Uterus (tissue), 4 donors: ENCODE data around the gene DIAPH3. TPM values are rescaled to one million over a fixed set of nuclear protein-coding genes. Genes with fewer than 3 reads are reported as not detected.

Source experiments
- DNase-seq, 2 donors: peaks; one replicate each; pipeline ENCODE4 v3.0.0-alpha.2; 2019 to 2020
- H3K27ac ChIP-seq, 2 donors: fragments of 200-600 bp; sonication (generic); 1 replicate in 1 of 2; 2 replicates in 1 of 2; pipeline ENCODE4 v1.5.1; 2016 to 2018
- H3K27me3 ChIP-seq, 2 donors: fragments of 200-600 bp; sonication (generic); one replicate each; pipeline ENCODE4 v1.5.1; 2018 to 2019; ENCODE audit warnings: control low read depth in 1 of 2
- H3K36me3 ChIP-seq, 2 donors: fragments of 200-600 bp; sonication (generic); one replicate each; pipeline ENCODE4 v1.5.1; 2019; ENCODE audit warnings: control low read depth in 1 of 2
- H3K4me1 ChIP-seq, 2 donors: fragments of 200-600 bp; sonication (generic); one replicate each; pipeline ENCODE4 v1.5.1; 2018 to 2019; ENCODE audit warnings: control low read depth in 1 of 2
- H3K4me3 ChIP-seq, 2 donors: fragments of 200-600 bp; sonication (generic); 1 replicate in 1 of 2; 2 replicates in 1 of 2; pipeline ENCODE4 v1.5.1; 2018 to 2019; ENCODE audit warnings: mild to moderate bottlenecking in 1 of 2
- H3K9me3 ChIP-seq, 2 donors: fragments of 200-600 bp; sonication (generic); one replicate each; pipeline ENCODE4 v1.5.1; 2019; ENCODE audit warnings: control low read depth in 1 of 2
- POLR2A ChIP-seq, 2 donors: fragments of 450-650 bp; IDR thresholded peaks; one replicate each; pipeline ENCODE4 v1.6.1; 2016; ENCODE audit warnings: antibody characterized with exemption in 2 of 2, mild to moderate bottlenecking in 1 of 2, moderate library complexity in 1 of 2
- intact Hi-C: fragments of 100-400 bp; cut with DNase I; formaldehyde crosslinking; loops from one replicate; pipeline ENCODE4 v1.15.1; 2023; ENCODE audit warnings: low total_unique reads
- total RNA-seq, 4 donors: library from RNA; depleted of rRNA in 3 of 4; stranded (reverse); fragments of >200 nt in 3 of 4; gene quantifications; one replicate each; pipeline versions ENCODE4 v1.1.0 to v1.2.4, GENCODE V29; 2014 to 2023
- TF ChIP-seq, protein P1 (sequence below), 4 experiments: fragments of 200-600 bp in 2 of 4; fragments of 450-650 bp in 2 of 4; sonication (generic) in 2 of 4; IDR thresholded peaks; one replicate each; pipeline ENCODE4 v1.5.1; 2016 to 2019; ENCODE audit warnings: antibody characterized with exemption in 4 of 4, mild to moderate bottlenecking in 2 of 4, moderate library complexity in 1 of 4
- donor health status: DM: yes; HTN: yes; CAD: no.

DIAPH3 gene
- total RNA-seq, 4 donors from 2014 or later = 11.4 TPM; not detected in 3

GRCh38 chr13:59787679-59788078 lies 376.0 kb downstream of the DIAPH3 start:
- Histone ChIP-seq H3K4me1 (no peaks in the 10 kb centered on the region), H3K4me3 (no peak overlapping the region), H3K9me3 (no peaks in the 10 kb centered on the region), H3K36me3 (no peaks in the 10 kb centered on the region), H3K27me3 (no peaks in the 10 kb centered on the region), H3K27ac (no peak overlapping the region)
- DNase-seq = no peak
- intact Hi-C loops = no loop called here
- TF ChIP-seq, protein P1, sequence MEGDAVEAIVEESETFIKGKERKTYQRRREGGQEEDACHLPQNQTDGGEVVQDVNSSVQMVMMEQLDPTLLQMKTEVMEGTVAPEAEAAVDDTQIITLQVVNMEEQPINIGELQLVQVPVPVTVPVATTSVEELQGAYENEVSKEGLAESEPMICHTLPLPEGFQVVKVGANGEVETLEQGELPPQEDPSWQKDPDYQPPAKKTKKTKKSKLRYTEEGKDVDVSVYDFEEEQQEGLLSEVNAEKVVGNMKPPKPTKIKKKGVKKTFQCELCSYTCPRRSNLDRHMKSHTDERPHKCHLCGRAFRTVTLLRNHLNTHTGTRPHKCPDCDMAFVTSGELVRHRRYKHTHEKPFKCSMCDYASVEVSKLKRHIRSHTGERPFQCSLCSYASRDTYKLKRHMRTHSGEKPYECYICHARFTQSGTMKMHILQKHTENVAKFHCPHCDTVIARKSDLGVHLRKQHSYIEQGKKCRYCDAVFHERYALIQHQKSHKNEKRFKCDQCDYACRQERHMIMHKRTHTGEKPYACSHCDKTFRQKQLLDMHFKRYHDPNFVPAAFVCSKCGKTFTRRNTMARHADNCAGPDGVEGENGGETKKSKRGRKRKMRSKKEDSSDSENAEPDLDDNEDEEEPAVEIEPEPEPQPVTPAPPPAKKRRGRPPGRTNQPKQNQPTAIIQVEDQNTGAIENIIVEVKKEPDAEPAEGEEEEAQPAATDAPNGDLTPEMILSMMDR (IDR thresholded peaks at IDR 0.05) = no peak
- TF ChIP-seq POLR2A (IDR thresholded peaks at IDR 0.05) = no peak

GRCh38 chr13:59782696-59783095 lies 381.0 kb downstream of the DIAPH3 start:
- Histone ChIP-seq H3K36me3 (no peaks in the 10 kb centered on the region), H3K27me3 (no peaks in the 10 kb centered on the region), H3K9me3 (no peaks in the 10 kb centered on the region), H3K27ac (no peak overlapping the region), H3K4me3 (no peak overlapping the region), H3K4me1 (no peaks in the 10 kb centered on the region)
- no peak for TF ChIP-seq POLR2A (IDR thresholded peaks at IDR 0.05)
- DNase-seq = no peak
- intact Hi-C loops = no loop called here

DNA sequence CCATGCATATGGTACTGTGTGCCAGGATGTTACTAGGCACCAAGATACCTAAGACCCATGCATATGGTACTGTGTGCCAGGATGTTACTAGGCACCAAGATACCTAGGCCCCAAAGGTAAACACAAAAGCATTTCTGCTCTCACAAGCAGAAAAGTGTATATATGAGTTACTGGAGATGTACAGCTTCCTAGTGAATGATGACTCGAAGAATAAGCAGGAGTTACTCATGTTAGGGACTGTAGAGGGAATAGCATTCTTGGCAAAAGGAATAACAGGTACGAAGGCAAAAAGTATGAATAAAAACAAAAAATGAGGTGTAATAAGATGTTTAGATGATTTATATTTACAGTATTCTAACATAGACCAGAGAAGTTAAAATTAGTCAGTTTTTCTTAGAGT lies 383.7 kb downstream of the DIAPH3 start:
- Histone ChIP-seq H3K27me3 (no peaks in the 10 kb centered on the region), H3K4me1 (no peaks in the 10 kb centered on the region), H3K9me3 (no peaks in the 10 kb centered on the region), H3K27ac (no peak overlapping the region), H3K4me3 (no peak overlapping the region), H3K36me3 (no peaks in the 10 kb centered on the region)
- DNase-seq = no peak
- no peak for TF ChIP-seq POLR2A (IDR thresholded peaks at IDR 0.05)
- TF ChIP-seq, protein P1 (IDR thresholded peaks at IDR 0.05) = no peak
- intact Hi-C loops = no loop called here

DNA sequence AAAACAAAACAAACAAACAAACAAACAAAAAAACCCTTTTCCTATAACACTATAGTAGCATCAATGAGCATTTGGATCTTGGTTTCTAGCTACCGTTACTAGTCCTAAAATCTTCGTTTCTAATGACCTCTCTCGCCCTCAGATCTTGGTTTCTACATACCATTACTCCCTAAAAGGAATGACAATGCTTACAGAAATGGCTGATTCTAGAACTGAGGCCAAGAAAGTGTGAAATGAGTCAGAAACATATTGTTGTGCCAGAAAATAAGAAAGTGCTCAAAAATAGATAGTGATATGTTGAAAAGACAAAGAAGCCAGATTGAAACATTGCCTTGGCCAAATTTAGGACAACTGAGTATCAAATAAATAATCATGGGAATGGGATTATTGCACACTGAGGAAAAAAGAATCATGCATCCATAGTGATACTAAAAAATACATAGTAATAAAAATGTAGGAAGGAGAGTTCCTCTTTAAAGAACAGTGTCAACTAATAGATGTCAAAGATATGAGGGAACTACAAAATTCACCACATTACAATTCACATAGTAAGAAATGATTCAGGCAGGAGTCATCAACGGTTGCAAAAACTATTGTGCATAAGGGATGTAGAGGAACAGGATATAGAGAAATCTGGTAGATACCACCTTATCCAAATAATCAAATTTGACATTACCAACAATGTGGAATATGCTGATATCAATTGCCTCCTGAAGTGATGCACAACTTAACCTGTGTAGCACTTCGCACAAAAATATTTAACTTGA lies 386.6 kb downstream of the DIAPH3 start:
- no peaks in the 10 kb centered on the region for H3K4me1 ChIP-seq
- no peak for TF ChIP-seq POLR2A (IDR thresholded peaks at IDR 0.05)
- TF ChIP-seq, protein P1 (IDR thresholded peaks at IDR 0.05) = no peak
- DNase-seq = no peak
- no peaks in the 10 kb centered on the region for H3K36me3 ChIP-seq
- no peak overlapping the region for H3K27ac ChIP-seq
- no peaks in the 10 kb centered on the region for H3K9me3 ChIP-seq
- intact Hi-C loops = no loop called here
- no peaks in the 10 kb centered on the region for H3K27me3 ChIP-seq
- no peak overlapping the region for H3K4me3 ChIP-seq

DNA sequence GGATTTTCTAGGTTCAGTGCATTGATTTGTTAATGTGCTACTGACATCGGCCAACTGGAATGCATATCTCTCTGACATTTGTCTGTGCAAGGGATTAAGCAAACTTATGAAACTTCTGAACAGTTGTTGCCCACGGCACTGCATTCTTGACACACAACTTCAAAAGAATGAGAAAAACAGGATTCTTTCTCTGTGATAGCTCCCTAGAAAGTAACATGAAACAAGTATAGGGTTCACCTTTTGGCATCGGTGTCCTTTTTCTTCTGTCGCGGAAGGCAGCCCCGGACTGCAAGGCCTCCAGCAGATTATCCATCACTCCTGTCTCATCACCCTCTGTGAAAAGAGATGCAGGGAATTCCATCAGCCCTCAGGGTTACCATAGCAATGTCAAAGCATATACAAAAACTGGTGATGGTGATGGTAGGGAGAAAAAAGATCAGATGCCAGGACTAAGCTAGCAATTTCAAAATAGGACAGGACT lies 389.2 kb downstream of the DIAPH3 start:
- Histone ChIP-seq H3K4me3 (no peak overlapping the region), H3K9me3 (no peaks in the 10 kb centered on the region), H3K36me3 (no peaks in the 10 kb centered on the region), H3K4me1 (no peaks in the 10 kb centered on the region), H3K27me3 (no peaks in the 10 kb centered on the region), H3K27ac (no peak overlapping the region)
- DNase-seq = no peak
- TF ChIP-seq POLR2A (IDR thresholded peaks at IDR 0.05) = no peak
- TF ChIP-seq, protein P1 (IDR thresholded peaks at IDR 0.05) = no peak
- intact Hi-C loops = no loop called here
